ENCODE measurements around the gene FAT4.
A peak's percentile ranks its signal among the peaks of the same experiment; 100 is the strongest.

The FAT4 gene

GRCh38 chr4:125314676-125315575 is at the start of gene FAT4:
TSS of gene FAT4 (plus strand) at chr4:125314955. CDS start at chr4:125316412, 1,457 bp downstream.
- DNase-seq = peak; percentile 17 to 82 (median 74)

- DNase-seq = no peak
Measured at GRCh38 chr4:125265846-125266245, 48.9 kb upstream of the FAT4 start.

GRCh38 chr4:125266901-125267604 is 47.7 kb upstream of the FAT4 start:
- DNase-seq = peak in 1 of 3 experiments; percentile 17

- DNase-seq = no peak
Measured at GRCh38 chr4:125267630-125268029, 47.1 kb upstream of the FAT4 start.

- no peak for DNase-seq
Measured at GRCh38 chr4:125268068-125268755, 46.5 kb upstream of the FAT4 start.

- no peak for DNase-seq
Measured at GRCh38 chr4:125276811-125277210, 37.9 kb upstream of the FAT4 start.

- DNase-seq = no peak
Measured at GRCh38 chr4:125277790-125278189, 37.0 kb upstream of the FAT4 start.

GRCh38 chr4:125280892-125281403 is 33.8 kb upstream of the FAT4 start:
- DNase-seq = no peak

- DNase-seq = peak in 1 of 3 experiments; percentile 56
Measured at GRCh38 chr4:125283707-125284279, 31.0 kb upstream of the FAT4 start.

- DNase-seq = no peak
Measured at GRCh38 chr4:125297116-125297515, 17.6 kb upstream of the FAT4 start.

- DNase-seq = no peak
Measured at GRCh38 chr4:125303058-125303457, 11.7 kb upstream of the FAT4 start.

GRCh38 chr4:125303821-125304220 is 10.9 kb upstream of the FAT4 start:
- DNase-seq = no peak

GRCh38 chr4:125306112-125306511 is 8.6 kb upstream of the FAT4 start:
- peak in 1 of 3 experiments; percentile 11 for DNase-seq

- DNase-seq = no peak
Measured at GRCh38 chr4:125306533-125306932, 8.2 kb upstream of the FAT4 start.

- DNase-seq = no peak
Measured at GRCh38 chr4:125311503-125311902, 3.3 kb upstream of the FAT4 start.

- peak; percentile 69 to 90 (median 73) for DNase-seq
Measured at GRCh38 chr4:125313497-125313896, 1.3 kb upstream of the FAT4 start.

GRCh38 chr4:125313989-125314667 is 627 bp upstream of the FAT4 start:
- peak in 2 of 3 experiments; percentile 23 to 56 for DNase-seq

GRCh38 chr4:125315576-125316400 is 1.0 kb downstream of the FAT4 start:
- DNase-seq = peak in 2 of 3 experiments; percentile 59 to 67

- DNase-seq = peak in 2 of 3 experiments; percentile 60 to 67
Measured at GRCh38 chr4:125316401-125316790, 1.6 kb downstream of the FAT4 start.

GRCh38 chr4:125316791-125317524 is 2.2 kb downstream of the FAT4 start:
- DNase-seq = peak in 2 of 3 experiments; percentile 69 to 70

Measured in NCI-H1417 (cell line).